RPMI7951 (cell line): Measurements from ENCODE around the gene RYK. TPM values are rescaled to one million over a fixed set of nuclear protein-coding genes. Genes with fewer than 3 reads are reported as not detected.
"Not testable (repeated sequence)": the region's sequence is repeated elsewhere in the genome, so short reads cannot be mapped to it uniquely, and the experiment has no call there.

Experiments
- DNase-seq: peaks from one replicate; pipeline ENCODE4 v3.0.0-alpha.2; 2012; ENCODE audit warnings: low read depth
- total RNA-seq: library from RNA; depleted of rRNA; stranded (reverse); fragments of >200 nt; shearing (Covaris generic); gene quantifications from 2 replicates; pipeline ENCODE4 v1.2.3, GENCODE V29; 2014; rRNA removed

RYK gene
- total RNA-seq, result 88.9 and 89.6 TPM in 2 replicates

DNA sequence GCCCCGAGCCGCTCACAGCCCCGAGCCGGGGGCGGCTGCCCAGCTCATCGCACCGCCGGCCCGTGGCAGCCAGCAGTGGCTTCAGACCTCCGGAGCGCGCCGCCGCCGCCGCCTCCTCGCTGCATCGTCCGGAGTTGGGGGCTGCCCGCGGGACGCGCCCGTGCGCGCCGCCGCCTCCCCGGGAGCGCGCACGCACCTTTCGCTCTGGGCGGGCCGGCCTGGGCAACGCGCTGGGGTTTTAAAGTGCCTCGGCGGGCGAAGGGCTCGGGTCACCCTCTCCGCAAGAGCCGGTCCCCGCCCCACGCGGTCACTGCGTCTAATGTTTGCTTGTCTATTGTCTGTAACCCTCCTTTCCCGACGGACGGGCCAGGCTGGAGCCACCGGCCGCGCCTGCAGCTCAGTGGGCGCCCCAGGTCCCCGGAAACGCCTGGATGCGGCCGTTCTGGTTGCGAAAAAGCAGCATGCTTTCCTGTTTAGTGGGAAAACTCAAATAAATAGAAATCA lies at the start of gene RYK:
Gene RYK, minus strand, starts transcription at position 143 of the 504 bp plus-strand sequence. CDS start 205 bp downstream, outside the sequence.
- peak; percentile 83 for DNase-seq

DNA sequence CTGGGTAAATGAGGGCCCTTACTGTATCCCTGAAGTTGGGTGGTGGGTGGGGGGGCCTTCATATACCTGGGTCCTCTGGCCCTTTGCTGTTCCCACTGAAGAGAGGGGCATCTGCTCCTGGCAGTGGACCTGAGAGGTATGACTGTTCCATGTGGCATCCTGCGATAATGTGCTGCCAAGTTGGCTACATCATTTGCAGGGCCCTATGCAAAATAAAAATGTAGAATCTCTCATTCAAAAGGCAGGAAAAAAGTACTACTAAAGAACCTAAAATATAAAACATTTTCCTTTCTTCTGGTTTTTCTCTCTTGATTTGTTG lies 49.2 kb upstream of the RYK start:
- no peak for DNase-seq

DNA sequence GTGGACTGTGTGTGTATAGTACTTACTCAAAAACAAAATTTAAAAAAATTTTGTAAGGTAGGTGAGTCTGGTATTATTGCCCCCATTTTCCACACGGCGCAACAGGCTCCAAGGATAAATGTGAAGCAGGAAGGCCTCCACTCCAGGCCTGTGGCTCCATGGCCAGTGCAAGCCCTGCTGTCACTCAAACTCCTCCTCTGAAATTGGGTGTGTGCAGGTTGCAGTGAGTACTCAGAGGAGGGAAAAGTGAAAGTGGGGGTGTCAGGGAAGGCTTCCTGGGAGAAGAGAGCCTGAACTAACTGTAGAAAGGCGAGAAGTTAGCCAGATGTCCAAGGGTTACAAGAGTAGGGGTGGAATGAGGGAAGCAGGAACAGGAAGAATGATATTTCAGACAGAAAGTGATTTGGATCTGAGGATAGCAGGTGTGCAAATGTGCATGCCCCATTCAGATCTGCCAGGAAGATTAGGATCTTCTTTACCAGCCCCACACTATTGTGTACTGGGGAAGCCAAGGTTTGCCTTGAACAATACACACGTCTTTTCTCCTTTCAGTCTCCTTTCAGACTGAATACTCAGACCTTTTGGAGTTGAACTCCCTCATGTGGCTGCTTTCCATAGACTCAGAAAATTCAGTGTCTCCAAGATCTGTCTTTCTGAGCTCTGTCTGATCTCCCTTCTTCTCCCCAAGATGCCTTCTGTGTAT lies 48.7 kb upstream of the RYK start:
- peak; percentile 53 for DNase-seq

DNA sequence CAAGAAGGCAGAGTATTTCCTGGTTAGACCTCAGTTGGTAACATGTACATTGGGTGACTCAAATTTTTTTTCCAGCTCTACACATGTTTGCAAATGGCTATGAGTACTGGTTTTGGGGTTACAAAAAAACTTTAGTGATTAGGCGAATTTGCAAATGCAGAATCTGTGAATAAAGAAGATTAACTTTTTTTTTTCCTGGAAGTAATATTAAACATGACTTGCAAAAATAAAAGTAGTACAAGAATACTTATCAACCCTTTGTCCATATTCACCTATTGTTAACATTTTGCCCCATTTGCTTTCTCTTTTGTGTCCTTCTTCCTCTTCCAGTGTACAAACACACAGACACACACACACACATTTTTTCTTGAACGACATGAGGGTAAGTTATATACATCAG lies 47.6 kb upstream of the RYK start:
- no peak for DNase-seq

DNA sequence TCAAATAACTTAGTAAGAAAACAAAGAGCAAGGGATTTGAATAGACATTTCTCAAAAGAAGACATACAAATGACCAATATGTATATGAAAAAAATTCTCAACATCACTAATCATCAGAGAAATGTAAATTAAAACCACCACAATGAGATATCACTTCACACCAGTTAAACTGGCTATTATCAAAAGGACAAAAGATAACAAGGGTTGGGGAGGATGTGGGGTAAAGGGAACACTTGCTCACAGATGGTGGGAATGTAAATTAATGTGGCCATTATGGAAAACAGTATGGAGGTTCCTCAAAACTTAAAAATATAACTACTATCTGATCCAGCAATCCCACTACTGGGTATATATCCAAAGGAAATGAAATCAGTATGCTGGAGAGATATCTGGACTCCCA lies 46.0 kb upstream of the RYK start:
- no peak for DNase-seq

DNA sequence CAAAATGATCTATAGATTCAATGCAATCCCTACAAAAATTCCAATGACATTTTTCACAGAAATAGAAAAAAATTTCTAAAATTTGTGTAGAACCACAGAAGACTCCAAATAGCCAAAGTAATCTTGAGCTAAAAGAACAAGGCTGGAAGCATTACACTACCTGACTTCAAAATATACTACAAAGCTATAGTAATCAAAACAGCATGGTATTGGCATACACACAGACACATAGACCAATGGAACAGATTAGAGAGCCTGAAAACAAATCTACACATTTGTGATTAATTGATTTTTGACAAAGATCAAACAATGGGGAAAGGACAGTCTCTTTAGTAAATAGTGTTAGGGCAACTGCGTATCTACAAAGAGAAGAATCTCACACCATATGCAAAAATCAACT lies 45.3 kb upstream of the RYK start:
- no peak for DNase-seq

DNA sequence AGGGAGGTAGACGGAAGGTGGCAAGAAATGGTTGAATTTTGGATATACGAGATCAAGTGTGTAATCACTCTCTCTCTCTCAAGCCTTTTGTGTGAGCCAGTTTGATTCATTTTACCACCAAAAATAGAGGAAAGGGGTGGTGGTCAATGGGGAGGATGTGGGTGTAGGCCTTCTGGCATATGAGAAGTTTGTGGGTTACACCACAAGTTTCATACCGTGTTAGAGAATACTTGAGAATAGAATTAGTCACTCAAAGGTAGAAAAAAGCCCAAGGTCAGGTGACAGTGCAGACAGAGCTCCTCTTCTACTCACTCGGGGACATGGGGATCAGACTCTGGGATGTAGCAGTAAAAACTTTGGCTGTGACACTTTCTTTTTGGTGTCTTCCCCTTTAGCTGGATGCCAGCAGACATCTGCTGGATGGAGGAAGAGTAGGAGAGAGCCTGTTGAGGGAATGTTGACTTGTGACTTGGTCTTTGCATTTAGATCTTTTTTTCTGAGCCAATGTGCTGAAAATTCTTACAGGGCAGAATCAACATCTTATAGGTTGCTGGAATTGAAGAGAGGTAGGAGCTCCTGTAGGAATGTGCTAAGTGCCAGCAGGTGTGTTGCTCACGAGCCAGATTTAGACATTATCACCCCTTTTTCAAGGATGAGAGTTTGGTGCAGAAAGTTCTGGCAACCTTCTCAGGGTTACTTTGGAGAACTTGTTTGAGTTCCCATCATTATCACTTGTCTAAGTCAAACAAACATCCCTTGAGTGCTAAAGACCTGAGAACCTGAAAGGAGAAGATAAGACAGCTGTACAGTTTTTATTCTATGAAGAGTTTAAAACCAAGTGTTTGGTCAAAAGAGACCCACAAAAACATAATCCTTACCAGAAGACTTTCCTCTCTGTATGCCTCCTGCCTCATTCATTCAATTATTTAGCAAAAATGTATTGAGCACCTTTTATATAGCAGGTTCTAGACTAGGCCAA lies 43.9 kb upstream of the RYK start:
- DNase-seq, result peak; percentile 49

DNA sequence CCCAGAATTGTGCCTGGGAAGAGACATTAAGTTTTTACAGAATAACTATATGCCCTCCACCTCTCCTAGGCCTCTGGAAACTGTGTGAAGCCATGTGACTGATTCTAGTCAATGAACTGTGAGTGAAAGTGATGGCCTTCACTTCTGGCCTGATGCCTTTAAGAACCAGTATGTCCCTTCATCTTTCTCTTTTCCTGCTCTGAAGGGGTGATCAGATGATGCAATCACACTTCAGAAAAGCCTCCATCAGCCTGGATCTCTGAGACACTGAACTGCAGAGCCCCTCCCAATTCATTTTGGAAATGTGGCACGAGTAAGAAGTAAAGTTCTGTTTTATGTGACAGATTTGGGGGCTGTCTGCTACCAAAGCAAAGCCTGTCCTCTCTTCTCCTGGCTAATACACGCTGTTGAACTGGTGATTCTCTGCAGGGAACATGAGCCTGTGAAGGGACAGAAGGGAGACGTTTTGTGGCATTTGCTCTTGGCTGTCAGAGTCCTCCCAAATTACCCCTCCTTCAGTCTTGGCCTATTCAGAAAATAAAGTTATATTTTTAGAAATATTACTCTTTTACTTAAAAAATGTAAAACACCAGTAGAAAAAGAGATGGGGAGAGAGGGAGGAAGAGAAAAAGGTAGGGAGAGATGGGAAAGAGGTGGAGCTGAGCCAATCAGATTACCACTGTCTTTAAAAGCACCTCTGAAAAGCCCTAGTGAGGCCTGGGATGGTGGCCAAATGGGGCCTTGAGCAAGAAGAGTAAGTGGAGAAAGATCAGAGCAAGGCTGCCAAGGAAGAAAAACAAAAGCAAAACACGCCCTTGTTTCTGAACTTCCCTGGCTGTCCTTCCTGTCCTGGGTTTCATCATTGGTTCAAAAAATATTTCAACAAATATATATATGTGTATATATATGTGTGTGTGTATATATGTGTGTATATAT lies 40.9 kb upstream of the RYK start:
- DNase-seq, result peak; percentile 81

DNA sequence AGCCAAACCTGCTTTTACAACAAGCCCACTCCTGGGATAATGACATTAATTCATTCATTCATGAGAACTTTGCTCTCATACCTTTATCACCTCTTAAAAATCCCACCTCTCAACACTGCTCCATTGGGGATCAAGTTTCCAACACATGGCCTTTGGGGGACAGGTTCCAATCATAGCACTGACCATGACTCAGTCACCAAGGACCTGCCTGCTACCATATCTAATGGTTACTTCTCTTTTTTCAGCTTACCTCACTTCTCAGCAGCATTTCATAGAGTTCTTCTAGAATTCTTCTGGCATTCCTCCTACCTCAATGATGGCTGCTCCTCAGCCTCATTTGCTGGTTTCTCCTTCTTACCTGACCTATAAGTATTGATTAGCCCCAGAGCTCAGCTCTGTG lies 36.9 kb upstream of the RYK start:
- DNase-seq, result no peak

DNA sequence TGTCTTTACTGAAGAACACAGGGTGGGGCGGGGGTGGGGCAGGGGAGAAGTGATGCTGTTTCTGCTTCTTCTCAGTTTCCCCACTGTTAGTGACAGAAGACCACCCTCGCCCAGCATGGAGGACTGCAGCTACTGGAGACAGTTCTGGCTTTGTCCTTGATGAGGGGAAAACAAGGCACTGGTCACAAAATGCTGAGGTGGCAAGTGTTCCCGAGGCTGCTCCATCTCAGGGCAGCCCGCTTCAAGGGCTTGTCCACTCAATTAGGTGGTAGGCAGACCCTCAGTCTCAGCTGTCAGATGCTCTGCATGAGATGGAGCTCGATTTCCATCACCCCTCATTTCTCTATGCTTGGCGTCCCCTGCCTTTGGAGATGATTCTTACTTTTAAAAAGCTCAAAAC lies 33.8 kb upstream of the RYK start:
- DNase-seq, result no peak

DNA sequence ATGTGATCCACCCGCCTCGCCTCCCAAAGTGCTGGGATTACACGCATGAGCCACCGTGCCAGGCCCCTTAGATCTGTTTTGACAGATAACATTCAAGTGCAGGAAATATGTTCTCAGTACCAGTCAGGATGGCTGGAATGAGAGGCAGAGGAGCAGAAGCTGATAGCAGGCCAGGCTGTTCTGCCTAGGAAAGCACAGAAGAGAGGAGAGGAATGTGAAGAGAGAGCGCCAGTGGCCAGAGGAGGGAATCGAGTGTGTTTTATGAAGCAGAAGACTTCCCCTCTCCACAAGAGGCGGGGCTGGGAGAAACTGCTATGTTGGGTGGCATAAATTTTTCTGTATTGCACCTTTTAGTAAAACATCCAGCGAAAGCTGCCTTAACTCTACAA lies 32.0 kb upstream of the RYK start:
- no peak for DNase-seq

DNA sequence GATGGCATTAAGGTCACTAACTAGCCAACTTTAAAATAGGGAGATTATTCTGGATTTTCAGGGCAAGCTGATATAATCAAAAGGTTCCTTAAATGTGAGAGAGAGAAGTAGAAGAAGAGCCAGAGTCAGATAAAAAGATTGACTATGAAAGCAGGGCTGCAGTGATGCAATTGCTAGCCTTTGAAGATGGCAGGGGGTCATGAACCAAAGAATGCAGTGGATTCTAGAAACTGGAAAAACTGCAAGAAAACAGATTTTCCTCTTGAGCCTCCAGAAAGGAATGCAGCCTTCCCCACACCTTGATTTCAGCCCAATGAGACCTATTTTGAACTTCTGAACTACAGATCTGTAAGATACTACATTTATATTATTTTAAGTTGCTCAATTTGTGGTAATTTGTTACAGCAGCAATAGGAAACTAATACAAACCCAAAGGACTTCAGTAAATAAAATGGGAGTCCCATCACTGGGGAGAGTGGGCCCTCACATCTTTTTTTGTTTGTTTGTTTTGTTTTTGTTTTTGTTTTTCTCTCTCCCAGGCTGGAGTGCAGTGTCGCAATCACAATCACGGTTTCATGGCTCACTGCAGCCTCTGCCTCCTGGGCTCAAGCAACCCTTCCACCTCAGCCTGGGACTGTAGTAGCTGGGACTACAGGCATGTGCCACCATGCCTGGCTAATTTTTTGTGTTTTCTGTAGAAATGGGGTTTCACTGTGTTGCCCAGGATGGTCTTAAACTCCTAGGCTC lies 31.4 kb upstream of the RYK start:
- DNase-seq, result no peak

DNA sequence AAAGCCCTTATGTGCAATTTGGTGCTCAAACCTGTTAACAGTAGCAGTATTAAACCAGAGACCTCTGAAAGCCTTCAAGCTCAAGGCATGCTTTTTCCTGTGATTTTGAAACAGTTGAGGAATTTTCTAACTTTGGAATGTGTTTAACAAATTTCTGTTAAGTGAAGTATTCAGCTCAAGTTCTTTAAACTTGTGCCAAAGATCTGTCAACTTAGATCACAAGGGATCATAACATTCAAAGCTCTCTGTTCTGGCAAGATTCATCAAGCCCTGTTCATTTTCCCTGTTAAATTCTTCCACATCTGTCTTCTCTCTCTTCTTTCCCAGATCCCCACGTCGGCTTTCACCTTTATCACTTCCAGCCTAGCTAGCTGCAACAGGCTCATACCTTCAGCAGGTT lies 28.8 kb upstream of the RYK start:
- no peak for DNase-seq

DNA sequence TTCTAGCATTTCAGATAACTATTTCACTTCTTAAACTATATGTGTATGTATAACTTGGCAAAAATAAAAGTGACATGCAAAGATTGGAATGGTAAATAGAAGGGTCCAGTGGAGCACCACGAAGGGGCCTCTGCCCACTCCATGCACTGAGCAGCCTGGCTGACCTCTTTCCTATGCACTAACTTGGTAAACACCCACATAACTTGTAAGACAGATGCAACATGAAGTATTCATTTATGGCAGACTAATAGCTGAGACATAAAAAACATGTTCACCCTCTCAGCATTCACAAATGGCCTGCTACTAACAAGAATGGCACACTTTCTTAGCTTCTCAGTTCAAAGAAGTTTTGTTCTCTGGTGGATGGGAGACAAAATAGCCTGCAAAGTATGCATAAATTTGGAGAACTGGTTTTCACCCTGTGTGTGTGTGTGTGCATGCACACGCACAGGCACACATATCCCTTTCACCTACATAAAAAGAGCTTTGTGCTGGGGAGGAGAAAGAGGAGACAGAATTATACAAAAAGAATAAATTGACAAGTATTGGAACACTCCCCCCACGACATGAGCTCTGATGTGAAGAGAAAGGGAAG lies 26.5 kb upstream of the RYK start:
- no peak for DNase-seq

DNA sequence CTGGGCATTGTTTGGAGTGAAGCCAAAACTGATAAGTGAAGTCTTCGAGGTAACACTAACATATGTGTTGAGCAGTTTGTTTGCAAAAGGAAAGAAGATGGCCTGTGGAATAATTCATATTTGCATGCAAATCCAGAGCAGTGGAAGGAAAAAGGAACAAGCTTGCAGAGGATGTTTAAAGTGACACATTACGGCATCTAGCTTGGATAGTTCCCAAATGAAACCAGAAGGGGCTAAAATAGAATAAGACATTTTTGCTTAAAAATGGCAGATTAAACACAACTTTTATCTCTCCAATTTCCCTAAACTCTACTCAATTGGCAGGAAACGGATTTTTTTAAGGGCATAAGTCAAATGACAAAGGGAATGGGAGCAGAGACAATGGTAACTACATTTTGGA lies 25.4 kb upstream of the RYK start:
- DNase-seq, result no peak

DNA sequence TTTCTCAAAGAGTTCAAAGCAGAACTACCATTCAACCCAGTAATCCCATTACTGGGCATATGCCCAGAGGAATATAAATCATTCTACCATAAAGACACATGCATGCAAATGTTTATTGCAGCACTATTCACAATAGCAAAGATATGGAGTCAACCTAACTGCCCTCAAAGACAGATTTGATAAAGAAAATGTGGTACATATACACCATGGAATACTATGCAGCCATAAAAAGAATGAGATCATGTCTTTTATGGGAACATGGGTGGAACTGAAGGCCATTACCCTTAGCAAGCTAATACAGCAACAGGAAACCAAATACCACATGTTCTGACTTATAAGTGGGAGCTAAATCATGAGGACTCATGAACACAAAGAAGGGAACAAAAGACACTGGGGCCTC lies 24.5 kb upstream of the RYK start:
- DNase-seq, result not testable (repeated sequence)

DNA sequence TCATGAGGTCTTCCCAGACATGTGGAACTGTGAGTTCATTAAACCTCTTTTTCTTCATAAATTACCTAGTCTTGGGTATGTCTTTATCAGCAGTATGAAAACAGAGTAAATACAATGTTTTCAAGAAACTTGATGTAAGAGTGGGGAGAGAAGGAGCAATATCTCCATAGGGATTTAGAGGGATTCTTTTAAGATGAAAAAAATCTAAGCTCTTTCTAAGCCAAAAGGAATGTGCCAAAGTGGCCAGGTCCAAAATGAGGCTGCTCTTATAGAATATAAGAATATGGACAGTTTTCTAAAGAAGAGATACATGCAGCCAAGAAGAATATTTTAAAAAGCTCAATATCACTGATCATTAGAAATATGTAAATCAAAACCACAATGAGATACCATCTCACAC lies 23.9 kb upstream of the RYK start:
- DNase-seq, result no peak

DNA sequence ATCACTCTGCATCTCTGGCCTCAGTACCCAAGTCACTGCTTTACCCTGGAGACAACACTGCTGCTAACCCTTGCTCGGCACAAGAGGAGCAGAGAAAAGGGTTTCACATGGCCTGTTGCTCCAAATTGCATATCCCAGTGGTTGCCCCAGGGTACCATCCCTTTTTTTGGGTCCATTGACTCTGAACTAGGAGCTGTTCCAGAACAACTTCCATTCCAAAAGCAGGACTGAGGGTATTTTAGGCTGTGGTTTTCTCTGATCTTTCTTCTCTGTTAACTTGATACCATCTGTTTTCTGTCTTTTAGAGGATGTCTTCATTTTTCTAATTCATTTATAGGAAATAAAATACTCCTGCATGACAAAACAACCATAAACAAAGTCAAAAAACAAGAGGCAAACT lies 17.3 kb upstream of the RYK start:
- peak; percentile 33 for DNase-seq

DNA sequence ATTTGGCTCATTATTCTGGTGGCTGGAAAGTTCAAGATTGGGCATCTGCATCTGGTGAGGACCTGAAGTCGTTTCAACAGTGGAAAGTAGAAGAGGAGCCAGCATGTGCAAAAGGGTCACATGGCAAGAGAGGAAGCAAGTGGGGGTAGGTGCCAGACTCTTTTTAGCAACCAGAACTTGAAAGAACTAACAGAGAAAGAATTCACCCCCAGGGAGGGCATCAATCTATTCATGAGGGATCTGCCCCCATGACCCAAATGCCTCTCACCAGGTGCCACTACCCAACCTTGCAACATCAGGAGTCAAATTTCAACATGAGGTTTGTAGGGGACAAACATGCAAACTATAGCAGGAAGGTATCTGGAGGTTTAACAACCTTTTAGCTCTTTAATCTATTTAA lies 10.3 kb upstream of the RYK start:
- DNase-seq, result peak; percentile 21

DNA sequence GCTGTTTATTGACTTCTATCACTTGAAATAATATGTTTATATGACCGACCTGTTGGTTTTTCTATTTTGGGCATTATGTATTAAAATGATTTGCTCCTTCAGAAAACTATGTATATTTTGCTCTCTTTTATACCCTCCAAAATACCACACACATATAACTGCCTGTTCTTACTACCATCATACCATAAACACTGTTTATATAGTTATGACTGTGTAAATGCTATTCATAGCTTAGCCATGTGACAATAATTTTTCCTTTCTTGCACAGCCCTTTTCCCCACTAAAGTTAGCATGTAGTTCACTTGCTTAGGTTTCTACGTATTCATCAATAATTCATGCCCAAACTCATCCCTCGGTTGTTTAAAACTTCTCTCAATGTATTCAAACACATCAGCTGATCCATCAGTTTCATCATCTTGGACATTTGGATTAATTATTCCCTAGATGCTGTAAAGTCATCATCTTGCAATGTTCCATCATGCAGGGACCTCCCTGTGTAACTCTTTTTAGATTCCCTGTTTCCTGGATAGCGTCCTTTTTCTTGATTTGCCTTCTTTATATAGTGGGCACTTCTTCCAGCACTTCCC lies 8.2 kb upstream of the RYK start:
- DNase-seq, result no peak
